Neuronal stem cell (in vitro differentiated cells): ENCODE results near the gene PIGL.

Experiments
- DNase-seq: peaks from one replicate; pipeline ENCODE4 v3.0.0-alpha.2; 2013; ENCODE audit warnings: low spot score
- H2AFZ ChIP-seq: one replicate; pipeline ENCODE4 v1.6.1; 2013; ENCODE audit warnings: mild to moderate bottlenecking, low read length, inconsistent platforms
- H2AK5ac ChIP-seq: 2 replicates; pipeline ENCODE4 v1.6.1; 2013; ENCODE audit warnings: low read depth, mild to moderate bottlenecking, inconsistent platforms, low read length, moderate library complexity, mixed read lengths
- H2BK120ac ChIP-seq: 2 replicates; pipeline ENCODE4 v1.6.1; 2013; ENCODE audit warnings: low read depth, mild to moderate bottlenecking, inconsistent platforms, low read length, moderate library complexity, mixed read lengths
- H2BK12ac ChIP-seq: one replicate; pipeline ENCODE4 v1.6.1; 2013; ENCODE audit warnings: low read length, inconsistent platforms
- H2BK15ac ChIP-seq: 2 replicates; pipeline ENCODE4 v1.6.1; 2013; ENCODE audit warnings: mild to moderate bottlenecking, low read length, inconsistent platforms, mixed read lengths
- H2BK5ac ChIP-seq: one replicate; pipeline ENCODE4 v1.6.1; 2013; ENCODE audit warnings: inconsistent platforms, mild to moderate bottlenecking, low read length, moderate library complexity
- H3K14ac ChIP-seq: one replicate; pipeline ENCODE4 v1.6.1; 2013; ENCODE audit warnings: low read length, inconsistent platforms
- H3K18ac ChIP-seq: 2 replicates; pipeline ENCODE4 v1.6.1; 2013; ENCODE audit warnings: low read length, inconsistent platforms
- H3K23ac ChIP-seq: 2 replicates; pipeline ENCODE4 v1.6.1; 2013; ENCODE audit warnings: low read depth, mild to moderate bottlenecking, mixed read lengths, low read length, inconsistent platforms; ENCODE audit not compliant: poor library complexity
- H3K27ac ChIP-seq: replicated peaks from 3 replicates; pipeline ENCODE4 v1.5.1; 2013; ENCODE audit warnings: low read length, inconsistent platforms
- H3K27me3 ChIP-seq, 3 experiments: 2 replicates each; pipeline ENCODE4 v1.6.1; 2013; ENCODE audit warnings: low read length in 3 of 3, mild to moderate bottlenecking in 2 of 3, inconsistent platforms in 1 of 3, low read depth in 1 of 3, mixed read lengths in 1 of 3, moderate library complexity in 1 of 3; ENCODE audit not compliant: control insufficient read depth in 3 of 3, insufficient read depth in 3 of 3
- H3K36me3 ChIP-seq, 2 donors: replicated peaks in 1 of 2; 2 replicates each; pipeline ENCODE4 v1.6.1; 2013; ENCODE audit warnings: low read length in 2 of 2; ENCODE audit not compliant: control insufficient read depth in 2 of 2, insufficient read depth in 2 of 2
- H3K4ac ChIP-seq: 2 replicates; pipeline ENCODE4 v1.6.1; 2013; ENCODE audit warnings: inconsistent platforms, mild to moderate bottlenecking, low read length, moderate library complexity
- H3K4me1 ChIP-seq, 2 donors: 1 replicate in 1 of 2; 2 replicates in 1 of 2; pipeline ENCODE4 v1.6.1; 2013; ENCODE audit warnings: low read length in 2 of 2, low read depth in 1 of 2; ENCODE audit not compliant: control insufficient read depth in 2 of 2, insufficient read depth in 1 of 2
- H3K4me2 ChIP-seq: one replicate; pipeline ENCODE4 v1.6.1; 2013; ENCODE audit warnings: mild to moderate bottlenecking, low read length, inconsistent platforms; ENCODE audit not compliant: insufficient read depth, poor library complexity, severe bottlenecking
- H3K4me3 ChIP-seq, 2 donors: 2 replicates each; pipeline ENCODE4 v1.5.1; 2013; ENCODE audit warnings: low read length in 2 of 2, mild to moderate bottlenecking in 2 of 2, inconsistent platforms in 1 of 2, moderate library complexity in 1 of 2
- H3K79me1 ChIP-seq: one replicate; pipeline ENCODE4 v1.6.1; 2013; ENCODE audit warnings: low read depth, mild to moderate bottlenecking, inconsistent platforms, low read length, moderate library complexity
- H3K9ac ChIP-seq: one replicate; pipeline ENCODE4 v1.6.1; 2013; ENCODE audit warnings: mild to moderate bottlenecking, low read depth, low read length, inconsistent platforms; ENCODE audit not compliant: poor library complexity
- H3K9me3 ChIP-seq, 2 donors: replicated peaks in 1 of 2; 2 replicates each; pipeline versions ENCODE3 to v1.6.1; 2013; ENCODE audit warnings: low read length in 2 of 2, mild to moderate bottlenecking in 2 of 2, inconsistent platforms in 1 of 2, low read depth in 1 of 2, mixed read lengths in 1 of 2, moderate library complexity in 1 of 2; ENCODE audit not compliant: control insufficient read depth in 2 of 2, insufficient read depth in 1 of 2
- H4K8ac ChIP-seq: one replicate; pipeline ENCODE4 v1.6.1; 2013; ENCODE audit warnings: low read depth, mild to moderate bottlenecking, inconsistent platforms, low read length, moderate library complexity
- H4K91ac ChIP-seq: one replicate; pipeline ENCODE4 v1.6.1; 2013; ENCODE audit warnings: low read length, low read depth, mild to moderate bottlenecking, inconsistent platforms; ENCODE audit not compliant: poor library complexity
- WGBS, 2 donors: extraction: QIAGEN DNeasy Blood & Tissue Kit; methylation state at CpG; one replicate each; pipeline ENCODE4 v1.1.7; 2013; ENCODE audit warnings: missing lambda C conversion rate in 2 of 2, mixed read lengths in 1 of 2; ENCODE audit not compliant: insufficient read length in 2 of 2, insufficient replicate concordance in 1 of 2; ENCODE audit errors: extremely low coverage in 2 of 2; 5-methylcytosine and 5-hydroxymethylcytosine counted together

PIGL gene

GRCh38 chr17:16239931-16240330 lies 22.9 kb downstream of the PIGL start:
- no peak overlapping the region for H3K23ac ChIP-seq
- H3K27ac ChIP-seq: no peak overlapping the region
- no peak overlapping the region for H3K4me3 ChIP-seq
- no peak overlapping the region for H2AK5ac ChIP-seq
- H3K9ac ChIP-seq: no peak overlapping the region
- peaks cover 0 to 4% of the 10 kb centered on the region in 2 donors for H3K36me3 ChIP-seq
- no peaks in the 10 kb centered on the region for H3K9me3 ChIP-seq
- no peak overlapping the region for H3K14ac ChIP-seq
- no peak overlapping the region for H4K8ac ChIP-seq
- H2BK5ac ChIP-seq: no peak overlapping the region
- DNase-seq: no peak
- no peak overlapping the region for H3K18ac ChIP-seq
- no peak overlapping the region for H2BK120ac ChIP-seq
- peak overlapping the region; percentile 18 for H3K4me2 ChIP-seq
- no CpG with 5 or more reads among the region's 3 CpGs for WGBS, 2 donors
- H2BK15ac ChIP-seq: no peak overlapping the region
- no peaks in the 10 kb centered on the region for H3K27me3 ChIP-seq
- no peak overlapping the region for H2BK12ac ChIP-seq
- H3K79me1 ChIP-seq: peaks cover 3% of the 10 kb centered on the region
- H2AFZ ChIP-seq: no peak overlapping the region
- H3K4me1 ChIP-seq: peaks cover 0 to 2% of the 10 kb centered on the region in 2 donors
- H4K91ac ChIP-seq: no peak overlapping the region
- H3K4ac ChIP-seq: no peak overlapping the region

- H3K36me3 ChIP-seq: no peaks in the 10 kb centered on the region
- no peak overlapping the region for H3K14ac ChIP-seq
- H3K4ac ChIP-seq: no peak overlapping the region
- H3K23ac ChIP-seq: no peak overlapping the region
- peaks cover 0 to 2% of the 10 kb centered on the region in 2 donors for H3K4me1 ChIP-seq
- peaks cover 3% of the 10 kb centered on the region for H3K79me1 ChIP-seq
- no peak overlapping the region for H3K9ac ChIP-seq
- H2AK5ac ChIP-seq: no peak overlapping the region
- no peak overlapping the region for H2BK120ac ChIP-seq
- H3K27me3 ChIP-seq: no peaks in the 10 kb centered on the region
- H3K4me3 ChIP-seq: no peak overlapping the region
- no peak overlapping the region for H2AFZ ChIP-seq
- no peaks in the 10 kb centered on the region for H3K9me3 ChIP-seq
- H3K4me2 ChIP-seq: no peak overlapping the region
- H3K18ac ChIP-seq: no peak overlapping the region
- no peak overlapping the region for H4K91ac ChIP-seq
- no peak overlapping the region for H4K8ac ChIP-seq
- no peak overlapping the region for H2BK5ac ChIP-seq
- no peak overlapping the region for H2BK12ac ChIP-seq
- DNase-seq: no peak
- no peak overlapping the region for H3K27ac ChIP-seq
- no peak overlapping the region for H2BK15ac ChIP-seq
Observed at GRCh38 chr17:16241906-16242399, 24.9 kb downstream of the PIGL start.

DNA sequence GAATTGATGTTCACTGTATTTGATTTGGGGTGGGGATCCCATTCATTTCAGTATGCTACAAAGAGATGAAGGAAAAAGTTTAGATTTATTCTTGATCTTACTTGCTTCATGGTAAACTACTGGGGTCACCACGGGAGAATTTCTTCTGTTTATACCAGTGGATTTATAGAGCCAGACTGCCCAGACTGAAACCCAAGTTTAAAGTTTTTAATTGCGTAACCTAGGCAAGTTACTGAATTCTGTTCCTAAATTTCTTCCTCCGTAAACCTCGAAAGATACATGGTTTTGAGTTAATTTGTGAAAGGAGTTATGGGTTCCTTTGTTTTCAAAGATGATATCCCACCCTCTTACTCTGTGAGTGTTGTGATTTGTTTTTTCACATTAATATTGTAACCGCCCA lies 26.4 kb downstream of the PIGL start:
- H2BK5ac ChIP-seq: no peak overlapping the region
- no peak overlapping the region for H2AFZ ChIP-seq
- no peaks in the 10 kb centered on the region for H3K9me3 ChIP-seq
- peaks cover 3% of the 10 kb centered on the region for H3K79me1 ChIP-seq
- H3K4me1 ChIP-seq: peaks cover 0 to 2% of the 10 kb centered on the region in 2 donors
- H4K8ac ChIP-seq: no peak overlapping the region
- no peak overlapping the region for H3K9ac ChIP-seq
- no peak overlapping the region for H4K91ac ChIP-seq
- H2BK12ac ChIP-seq: no peak overlapping the region
- no peak overlapping the region for H3K27ac ChIP-seq
- no peak overlapping the region for H3K14ac ChIP-seq
- no CpG with 5 or more reads among the region's 5 CpGs for WGBS, 2 donors
- H3K18ac ChIP-seq: no peak overlapping the region
- H2BK15ac ChIP-seq: no peak overlapping the region
- no peak overlapping the region for H3K4me2 ChIP-seq
- no peak overlapping the region for H2AK5ac ChIP-seq
- H3K27me3 ChIP-seq: no peaks in the 10 kb centered on the region
- no peak overlapping the region for H3K4me3 ChIP-seq
- no peak overlapping the region for H3K23ac ChIP-seq
- DNase-seq: no peak
- H2BK120ac ChIP-seq: no peak overlapping the region
- H3K36me3 ChIP-seq: no peaks in the 10 kb centered on the region
- H3K4ac ChIP-seq: no peak overlapping the region

- no peak overlapping the region for H2BK12ac ChIP-seq
- no peak overlapping the region for H3K4ac ChIP-seq
- H3K27me3 ChIP-seq: no peaks in the 10 kb centered on the region
- H3K4me1 ChIP-seq: peaks cover 0 to 2% of the 10 kb centered on the region in 2 donors
- H3K4me2 ChIP-seq: no peak overlapping the region
- no CpG with 5 or more reads among the region's 9 CpGs for WGBS, 2 donors
- H3K9me3 ChIP-seq: no peaks in the 10 kb centered on the region
- no peak overlapping the region for H3K23ac ChIP-seq
- H3K4me3 ChIP-seq: no peak overlapping the region
- no peaks in the 10 kb centered on the region for H3K36me3 ChIP-seq
- H3K18ac ChIP-seq: no peak overlapping the region
- no peak overlapping the region for H4K8ac ChIP-seq
- no peak overlapping the region for H3K27ac ChIP-seq
- H3K9ac ChIP-seq: no peak overlapping the region
- no peak overlapping the region for H4K91ac ChIP-seq
- H2BK5ac ChIP-seq: no peak overlapping the region
- H3K14ac ChIP-seq: no peak overlapping the region
- H3K79me1 ChIP-seq: peaks cover 3% of the 10 kb centered on the region
- DNase-seq: no peak
- no peak overlapping the region for H2BK120ac ChIP-seq
- H2BK15ac ChIP-seq: no peak overlapping the region
- no peak overlapping the region for H2AK5ac ChIP-seq
- H2AFZ ChIP-seq: no peak overlapping the region
Observed at GRCh38 chr17:16243801-16244567, 27.0 kb downstream of the PIGL start.
